ENCODE data around the gene WDR93.

The WDR93 gene

DNA sequence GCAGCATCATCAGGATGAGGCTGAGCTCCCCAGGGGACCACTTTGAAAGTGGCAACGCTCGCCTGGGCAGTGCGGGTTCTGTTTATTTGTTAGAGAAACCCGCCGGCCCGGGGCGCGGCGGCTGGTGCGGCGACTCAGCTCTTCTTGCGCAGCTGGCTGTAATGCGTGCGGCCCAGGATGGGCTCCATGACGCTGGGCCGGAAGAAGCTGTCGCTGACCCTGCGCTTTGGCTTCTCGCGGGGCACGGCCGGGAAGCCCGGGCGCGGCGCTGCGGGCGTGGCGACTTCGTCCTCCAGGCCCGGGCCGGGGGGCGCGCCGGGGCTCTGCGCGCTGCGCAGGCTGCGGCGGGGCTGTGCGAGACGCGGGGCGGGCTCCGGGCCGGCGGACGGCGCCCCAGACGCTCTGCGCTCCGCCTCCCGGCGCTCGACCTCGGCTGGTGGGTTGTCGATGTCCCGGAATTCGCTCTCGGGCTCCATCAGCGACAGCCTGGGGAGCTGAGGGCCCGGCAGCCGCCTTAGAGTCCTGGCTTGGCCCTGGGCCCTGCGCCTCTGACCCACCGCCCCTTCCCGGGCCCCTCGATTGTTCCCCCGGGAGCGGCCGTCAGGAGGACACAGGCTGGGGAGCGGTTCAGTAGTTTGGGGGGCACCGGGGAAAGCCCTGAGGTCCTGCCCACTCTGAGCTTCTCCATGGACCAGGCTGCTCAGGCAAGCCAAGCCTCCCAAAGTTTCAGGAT, 25.0 kb upstream of the WDR93 start:
- peaks cover 3% of the 10 kb centered on the region for H3K4me1 ChIP-seq (ENCODE audit: control insufficient read depth, low read depth, low read length)
- H3K79me2 ChIP-seq (ENCODE audit: control insufficient read depth, insufficient read depth, low read length): no peaks in the 10 kb centered on the region
- no peaks in the 10 kb centered on the region for H3K36me3 ChIP-seq (ENCODE audit: control insufficient read depth, insufficient read depth, low read length)
- no peak overlapping the region for H2BK5ac ChIP-seq (ENCODE audit: low read length)
- peak overlapping the region; percentile 74 for H3K4ac ChIP-seq (ENCODE audit: low read depth, low read length)
- no peak overlapping the region for H4K5ac ChIP-seq (ENCODE audit: low read length)
- H2BK120ac ChIP-seq (ENCODE audit: low read depth, low read length): no peak overlapping the region
- DNase-seq: peak; percentile 64
- peak overlapping the region; percentile 59 for H3K9ac ChIP-seq (ENCODE audit: low read length)
- no peak overlapping the region for H2BK15ac ChIP-seq (replicated peaks; ENCODE audit: low read depth)
- H4K8ac ChIP-seq (ENCODE audit: low read depth, low read length): peak overlapping the region; percentile 82
- peak overlapping the region; percentile 62 for H3K4me2 ChIP-seq (ENCODE audit: low read length)
- no peak overlapping the region for H2AK5ac ChIP-seq (ENCODE audit: low read length)
- H3K27me3 ChIP-seq (ENCODE audit: insufficient read depth, low read length, poor library complexity): peaks cover 2% of the 10 kb centered on the region
- peak overlapping the region; percentile 83 for H3K56ac ChIP-seq (ENCODE audit: low read length)
- no peak overlapping the region for H3K27ac ChIP-seq (ENCODE audit: low read depth, low read length)
- WGBS (ENCODE audit: extremely low coverage, insufficient coverage, low lambda C conversion rate): no CpG with 5 or more reads among the region's 72 CpGs
- peak overlapping the region; percentile 85 for H3K18ac ChIP-seq (ENCODE audit: low read length)
- H3K79me1 ChIP-seq (ENCODE audit: low read length): no peaks in the 10 kb centered on the region
- H3K23ac ChIP-seq (ENCODE audit: low read length): no peak overlapping the region
- H3K4me3 ChIP-seq (ENCODE audit: low read length): no peak overlapping the region

DNA sequence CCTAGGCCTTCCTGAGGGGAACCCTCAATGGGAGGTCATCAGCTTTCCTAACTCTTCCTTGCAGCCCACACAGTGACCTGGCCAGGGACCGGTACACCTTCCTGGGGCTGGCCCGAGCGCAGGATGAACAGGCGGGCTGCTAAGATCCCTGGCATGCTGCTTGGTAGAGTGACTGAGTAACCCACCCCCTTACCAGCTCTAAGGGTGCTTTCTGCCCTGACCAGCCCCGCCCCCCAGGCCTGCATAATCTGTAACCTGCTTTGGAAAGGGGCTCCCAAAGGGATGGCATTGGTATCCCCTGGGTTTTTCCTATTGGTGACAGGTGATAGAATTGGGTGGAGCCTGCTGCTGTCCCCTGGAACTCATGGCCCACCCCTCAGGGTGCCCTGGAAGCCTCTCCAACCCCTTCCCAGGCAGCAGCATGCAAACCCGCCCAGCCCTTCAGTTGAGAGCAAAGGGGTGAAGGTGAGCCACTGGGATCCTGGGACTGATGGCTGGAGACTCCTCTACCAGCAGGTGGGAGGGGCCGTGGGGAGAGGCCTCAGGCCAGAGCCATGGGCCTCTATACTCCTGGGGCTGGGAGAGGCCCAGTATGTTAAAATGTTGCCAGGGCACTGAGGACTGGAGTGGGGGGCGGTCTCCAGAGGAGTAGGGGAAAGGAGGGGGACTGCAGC, 24.3 kb upstream of the WDR93 start:
- peaks cover 3% of the 10 kb centered on the region for H3K4me1 ChIP-seq (ENCODE audit: control insufficient read depth, low read depth, low read length)
- no peak overlapping the region for H2BK5ac ChIP-seq (ENCODE audit: low read length)
- H3K4me2 ChIP-seq (ENCODE audit: low read length): peak overlapping the region; percentile 62
- no peaks in the 10 kb centered on the region for H3K36me3 ChIP-seq (ENCODE audit: control insufficient read depth, insufficient read depth, low read length)
- no peaks in the 10 kb centered on the region for H3K79me2 ChIP-seq (ENCODE audit: control insufficient read depth, insufficient read depth, low read length)
- no peak overlapping the region for H2BK15ac ChIP-seq (replicated peaks; ENCODE audit: low read depth)
- H3K4ac ChIP-seq (ENCODE audit: low read depth, low read length): no peak overlapping the region
- peaks cover 2% of the 10 kb centered on the region for H3K27me3 ChIP-seq (ENCODE audit: insufficient read depth, low read length, poor library complexity)
- H2AK5ac ChIP-seq (ENCODE audit: low read length): no peak overlapping the region
- peak overlapping the region; percentile 83 for H3K56ac ChIP-seq (ENCODE audit: low read length)
- peak overlapping the region; percentile 85 for H3K18ac ChIP-seq (ENCODE audit: low read length)
- H3K23ac ChIP-seq (ENCODE audit: low read length): no peak overlapping the region
- no peak overlapping the region for H2BK120ac ChIP-seq (ENCODE audit: low read depth, low read length)
- H3K79me1 ChIP-seq (ENCODE audit: low read length): no peaks in the 10 kb centered on the region
- H3K4me3 ChIP-seq (ENCODE audit: low read length): no peak overlapping the region
- no CpG with 5 or more reads among the region's 8 CpGs for WGBS (ENCODE audit: extremely low coverage, insufficient coverage, low lambda C conversion rate)
- no peak for DNase-seq
- no peak overlapping the region for H3K27ac ChIP-seq (ENCODE audit: low read depth, low read length)
- peak overlapping the region; percentile 59 for H3K9ac ChIP-seq (ENCODE audit: low read length)
- no peak overlapping the region for H4K8ac ChIP-seq (ENCODE audit: low read depth, low read length)
- no peak overlapping the region for H4K5ac ChIP-seq (ENCODE audit: low read length)

DNA sequence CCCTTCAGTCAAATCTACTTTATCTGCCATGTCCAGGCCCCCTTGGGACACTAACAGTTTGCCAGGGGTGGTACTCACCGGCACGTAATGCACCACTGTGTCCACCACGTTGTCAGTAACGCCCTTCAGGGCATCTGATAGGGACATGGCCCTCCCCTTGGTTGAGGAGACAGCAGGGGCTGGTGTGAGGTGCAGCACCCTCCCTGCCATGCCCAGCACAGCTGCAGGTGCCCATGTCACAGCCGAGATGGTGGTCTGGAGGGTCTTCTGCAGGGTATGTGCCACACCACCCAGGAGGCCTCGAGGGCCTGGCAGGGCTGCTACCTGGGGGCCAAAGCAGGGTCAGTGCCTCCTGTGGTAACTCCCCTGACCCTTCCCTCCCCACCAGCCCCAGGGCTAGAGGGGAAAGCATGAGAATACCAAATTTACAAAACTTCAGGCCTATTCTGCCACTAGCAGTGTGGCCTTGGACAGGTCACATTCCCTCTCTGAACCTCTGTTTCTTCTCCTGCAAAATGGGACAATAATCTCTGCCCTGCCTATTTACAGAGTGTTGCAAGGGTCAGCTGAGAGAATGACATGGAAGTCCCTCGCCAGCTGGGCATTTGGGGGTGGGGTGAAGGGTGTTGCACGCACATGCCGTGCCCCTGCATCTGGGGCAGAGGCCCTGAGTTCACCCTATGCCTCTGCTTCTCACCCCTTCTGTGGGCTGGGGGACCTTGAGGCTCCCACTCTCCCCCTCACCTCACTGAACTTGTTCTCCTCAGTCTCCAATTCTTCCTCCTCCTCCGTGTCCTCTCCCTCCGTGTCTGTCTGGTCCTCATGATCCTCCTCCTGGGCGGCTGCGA, 23.5 kb upstream of the WDR93 start:
- no peak overlapping the region for H3K9ac ChIP-seq (ENCODE audit: low read length)
- peaks cover 3% of the 10 kb centered on the region for H3K4me1 ChIP-seq (ENCODE audit: control insufficient read depth, low read depth, low read length)
- H3K4me2 ChIP-seq (ENCODE audit: low read length): no peak overlapping the region
- no peak overlapping the region for H2BK120ac ChIP-seq (ENCODE audit: low read depth, low read length)
- H3K27ac ChIP-seq (ENCODE audit: low read depth, low read length): no peak overlapping the region
- H3K4me3 ChIP-seq (ENCODE audit: low read length): no peak overlapping the region
- H3K36me3 ChIP-seq (ENCODE audit: control insufficient read depth, insufficient read depth, low read length): no peaks in the 10 kb centered on the region
- no peak overlapping the region for H4K8ac ChIP-seq (ENCODE audit: low read depth, low read length)
- WGBS (ENCODE audit: extremely low coverage, insufficient coverage, low lambda C conversion rate): no CpG with 5 or more reads among the region's 13 CpGs
- H3K23ac ChIP-seq (ENCODE audit: low read length): no peak overlapping the region
- no peak for DNase-seq
- H4K5ac ChIP-seq (ENCODE audit: low read length): no peak overlapping the region
- no peak overlapping the region for H2BK15ac ChIP-seq (replicated peaks; ENCODE audit: low read depth)
- no peak overlapping the region for H3K56ac ChIP-seq (ENCODE audit: low read length)
- H3K4ac ChIP-seq (ENCODE audit: low read depth, low read length): no peak overlapping the region
- peaks cover 2% of the 10 kb centered on the region for H3K27me3 ChIP-seq (ENCODE audit: insufficient read depth, low read length, poor library complexity)
- no peaks in the 10 kb centered on the region for H3K79me1 ChIP-seq (ENCODE audit: low read length)
- no peaks in the 10 kb centered on the region for H3K79me2 ChIP-seq (ENCODE audit: control insufficient read depth, insufficient read depth, low read length)
- H2AK5ac ChIP-seq (ENCODE audit: low read length): no peak overlapping the region
- H3K18ac ChIP-seq (ENCODE audit: low read length): no peak overlapping the region
- no peak overlapping the region for H2BK5ac ChIP-seq (ENCODE audit: low read length)

DNA sequence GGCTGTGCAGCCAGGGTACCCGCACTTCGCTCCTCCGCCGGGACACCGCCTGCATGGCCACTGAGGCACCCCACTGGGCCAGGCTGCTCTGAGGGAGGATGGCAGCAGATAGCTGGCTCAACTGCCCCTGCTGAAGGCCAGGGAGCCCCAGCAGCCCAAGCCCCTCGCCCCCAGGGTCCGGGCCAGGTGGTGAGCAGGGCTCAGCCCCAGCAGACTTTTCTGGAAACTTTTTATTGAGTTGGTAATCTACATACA, 23.0 kb upstream of the WDR93 start:
- Histone ChIP-seq H3K56ac (ENCODE audit: low read length) (no peak overlapping the region), H3K36me3 (ENCODE audit: control insufficient read depth, insufficient read depth, low read length) (no peaks in the 10 kb centered on the region), H3K18ac (ENCODE audit: low read length) (no peak overlapping the region), H2BK15ac (replicated peaks; ENCODE audit: low read depth) (no peak overlapping the region), H3K79me2 (ENCODE audit: control insufficient read depth, insufficient read depth, low read length) (no peaks in the 10 kb centered on the region), H2AK5ac (ENCODE audit: low read length) (no peak overlapping the region), H3K4me2 (ENCODE audit: low read length) (no peak overlapping the region), H4K8ac (ENCODE audit: low read depth, low read length) (no peak overlapping the region), H3K4ac (ENCODE audit: low read depth, low read length) (no peak overlapping the region), H2BK5ac (ENCODE audit: low read length) (no peak overlapping the region), H3K27ac (ENCODE audit: low read depth, low read length) (no peak overlapping the region), H2BK120ac (ENCODE audit: low read depth, low read length) (no peak overlapping the region), H4K5ac (ENCODE audit: low read length) (no peak overlapping the region), H3K27me3 (ENCODE audit: insufficient read depth, low read length, poor library complexity) (peaks cover 2% of the 10 kb centered on the region), H3K4me1 (ENCODE audit: control insufficient read depth, low read depth, low read length) (peaks cover 3% of the 10 kb centered on the region), H3K23ac (ENCODE audit: low read length) (no peak overlapping the region), H3K4me3 (ENCODE audit: low read length) (no peak overlapping the region), H3K9ac (ENCODE audit: low read length) (no peak overlapping the region), H3K79me1 (ENCODE audit: low read length) (no peaks in the 10 kb centered on the region)
- no peak for DNase-seq
- no CpG with 5 or more reads among the region's 7 CpGs for WGBS (ENCODE audit: extremely low coverage, insufficient coverage, low lambda C conversion rate)

DNA sequence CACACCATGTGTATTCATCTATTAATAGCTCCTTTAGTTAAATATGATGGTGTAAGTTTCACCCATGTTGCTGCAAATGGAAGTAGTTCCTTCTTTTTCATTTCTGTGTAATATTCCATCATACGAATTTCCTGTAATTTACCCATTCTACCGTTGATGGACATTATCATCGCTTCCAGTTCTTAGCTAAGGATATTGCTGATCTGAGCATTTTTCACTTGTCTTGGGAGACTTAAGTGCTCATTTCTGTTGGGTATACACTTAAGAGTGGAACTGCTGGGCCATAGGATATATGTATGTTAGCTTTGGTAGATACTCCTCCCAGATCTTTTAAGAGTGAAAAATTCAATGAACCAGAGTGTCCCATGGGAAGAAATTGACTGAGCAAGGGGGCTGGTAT, 22.4 kb upstream of the WDR93 start:
- no peak overlapping the region for H3K9ac ChIP-seq (ENCODE audit: low read length)
- H3K4me1 ChIP-seq (ENCODE audit: control insufficient read depth, low read depth, low read length): peaks cover 3% of the 10 kb centered on the region
- H3K79me1 ChIP-seq (ENCODE audit: low read length): no peaks in the 10 kb centered on the region
- no peak overlapping the region for H2BK120ac ChIP-seq (ENCODE audit: low read depth, low read length)
- no peaks in the 10 kb centered on the region for H3K36me3 ChIP-seq (ENCODE audit: control insufficient read depth, insufficient read depth, low read length)
- H3K27me3 ChIP-seq (ENCODE audit: insufficient read depth, low read length, poor library complexity): peaks cover 2% of the 10 kb centered on the region
- no peak overlapping the region for H2BK15ac ChIP-seq (replicated peaks; ENCODE audit: low read depth)
- H4K8ac ChIP-seq (ENCODE audit: low read depth, low read length): no peak overlapping the region
- no peak overlapping the region for H2AK5ac ChIP-seq (ENCODE audit: low read length)
- H3K4me2 ChIP-seq (ENCODE audit: low read length): no peak overlapping the region
- H3K79me2 ChIP-seq (ENCODE audit: control insufficient read depth, insufficient read depth, low read length): no peaks in the 10 kb centered on the region
- H2BK5ac ChIP-seq (ENCODE audit: low read length): no peak overlapping the region
- WGBS (ENCODE audit: extremely low coverage, insufficient coverage, low lambda C conversion rate): no CpG with 5 or more reads among the region's 3 CpGs
- H3K56ac ChIP-seq (ENCODE audit: low read length): no peak overlapping the region
- no peak overlapping the region for H3K27ac ChIP-seq (ENCODE audit: low read depth, low read length)
- H3K18ac ChIP-seq (ENCODE audit: low read length): no peak overlapping the region
- no peak overlapping the region for H3K4me3 ChIP-seq (ENCODE audit: low read length)
- H3K23ac ChIP-seq (ENCODE audit: low read length): no peak overlapping the region
- DNase-seq: no peak
- H3K4ac ChIP-seq (ENCODE audit: low read depth, low read length): no peak overlapping the region
- H4K5ac ChIP-seq (ENCODE audit: low read length): no peak overlapping the region
